Measurements from ENCODE around the gene ACTRT2.

GRCh38 chr1:2983319-2983705 is 38.0 kb upstream of the ACTRT2 start:
- TF ChIP-seq POLR2A (IDR thresholded peaks at IDR 0.05): no peak
- TF ChIP-seq CTCF (IDR thresholded peaks at IDR 0.05): no peak
